Fibroblast of the aortic adventitia (primary cell): ENCODE data around the gene SELENOF. TPM values are rescaled to one million over a fixed set of nuclear protein-coding genes. Genes with fewer than 3 reads are reported as not detected.
A peak's percentile ranks its signal among the peaks of the same experiment; 100 is the strongest.

ENCODE experiments used
- DNase-seq: peaks from one replicate; pipeline ENCODE4 v3.0.0-alpha.2; 2010; ENCODE audit warnings: low read depth
- H3K4me3 ChIP-seq: 2 replicates; pipeline ENCODE4 v1.5.1; 2011; ENCODE audit warnings: low read depth, mild to moderate bottlenecking, control low read depth, low read length, moderate library complexity
- total RNA-seq: library from RNA; depleted of rRNA; stranded (reverse); fragments of >200 nt; gene quantifications from 2 replicates; pipeline ENCODE4 v1.2.3, GENCODE V29; 2012; ENCODE audit warnings: low replicate concordance
- TF ChIP-seq, protein P1 (sequence below): IDR thresholded peaks from 2 replicates; pipeline ENCODE4 v1.5.1; 2011; ENCODE audit warnings: mild to moderate bottlenecking, low read length, control low read depth, inconsistent platforms; ENCODE audit not compliant: insufficient read depth

SELENOF gene
- total RNA-seq, 1 donor, result 321 TPM

DNA sequence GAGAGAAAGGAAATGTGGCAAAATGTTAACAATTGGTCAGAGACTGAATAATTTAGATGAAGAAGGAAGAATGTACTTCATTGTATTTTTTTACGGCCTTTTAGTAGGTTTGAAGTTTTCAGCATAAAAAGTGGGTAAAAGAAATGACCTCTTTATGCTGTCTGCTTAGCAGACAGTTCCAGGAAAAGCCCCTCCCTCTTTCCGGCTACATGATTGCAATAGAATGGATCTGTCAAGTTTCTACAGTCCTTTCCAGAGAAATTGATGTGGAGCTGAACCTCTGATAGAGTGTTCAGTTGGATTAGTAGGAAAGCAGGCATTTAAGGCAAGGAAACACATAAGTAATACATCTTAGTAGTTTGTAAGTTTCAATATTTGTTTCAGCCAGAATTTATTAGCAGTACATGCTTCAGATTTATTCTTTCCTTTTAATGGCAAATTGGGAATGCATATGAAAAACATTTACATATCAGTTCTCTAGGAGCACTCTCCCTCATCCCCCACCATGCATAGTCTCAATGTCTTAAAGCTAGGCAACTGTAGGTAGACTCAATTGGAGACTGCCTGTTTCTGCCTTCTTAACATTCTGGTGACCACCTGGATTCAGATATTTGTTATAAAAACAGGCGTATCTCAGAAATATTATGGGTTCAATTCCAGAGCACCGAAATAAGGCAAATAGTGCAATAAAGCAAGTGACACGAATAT lies 36.9 kb upstream of the SELENOF start:
- TF ChIP-seq, protein P1, sequence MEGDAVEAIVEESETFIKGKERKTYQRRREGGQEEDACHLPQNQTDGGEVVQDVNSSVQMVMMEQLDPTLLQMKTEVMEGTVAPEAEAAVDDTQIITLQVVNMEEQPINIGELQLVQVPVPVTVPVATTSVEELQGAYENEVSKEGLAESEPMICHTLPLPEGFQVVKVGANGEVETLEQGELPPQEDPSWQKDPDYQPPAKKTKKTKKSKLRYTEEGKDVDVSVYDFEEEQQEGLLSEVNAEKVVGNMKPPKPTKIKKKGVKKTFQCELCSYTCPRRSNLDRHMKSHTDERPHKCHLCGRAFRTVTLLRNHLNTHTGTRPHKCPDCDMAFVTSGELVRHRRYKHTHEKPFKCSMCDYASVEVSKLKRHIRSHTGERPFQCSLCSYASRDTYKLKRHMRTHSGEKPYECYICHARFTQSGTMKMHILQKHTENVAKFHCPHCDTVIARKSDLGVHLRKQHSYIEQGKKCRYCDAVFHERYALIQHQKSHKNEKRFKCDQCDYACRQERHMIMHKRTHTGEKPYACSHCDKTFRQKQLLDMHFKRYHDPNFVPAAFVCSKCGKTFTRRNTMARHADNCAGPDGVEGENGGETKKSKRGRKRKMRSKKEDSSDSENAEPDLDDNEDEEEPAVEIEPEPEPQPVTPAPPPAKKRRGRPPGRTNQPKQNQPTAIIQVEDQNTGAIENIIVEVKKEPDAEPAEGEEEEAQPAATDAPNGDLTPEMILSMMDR, result no peak
- no peak for DNase-seq
- H3K4me3 ChIP-seq, result no peak overlapping the region

DNA sequence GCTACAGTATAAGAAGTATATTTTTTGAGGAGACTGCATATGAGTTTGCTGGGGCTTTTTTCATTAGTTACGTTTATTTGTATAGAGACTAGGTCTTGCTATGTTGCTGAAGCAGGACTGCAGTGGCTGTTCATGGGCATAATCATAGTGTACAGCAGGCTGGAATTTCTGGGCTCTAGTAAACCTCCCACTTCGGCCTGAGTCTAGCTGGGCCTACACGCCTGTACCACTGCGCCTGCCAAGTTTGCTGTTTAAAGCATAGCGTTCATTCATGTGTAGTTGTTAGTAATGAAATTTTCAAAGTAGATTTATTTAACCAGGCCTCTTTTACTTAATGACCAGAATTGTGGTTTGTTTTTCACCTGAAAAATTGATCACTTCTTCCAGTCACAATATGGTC lies 34.3 kb upstream of the SELENOF start:
- TF ChIP-seq, protein P1, result no peak
- no peak overlapping the region for H3K4me3 ChIP-seq
- DNase-seq, result peak; percentile 43

DNA sequence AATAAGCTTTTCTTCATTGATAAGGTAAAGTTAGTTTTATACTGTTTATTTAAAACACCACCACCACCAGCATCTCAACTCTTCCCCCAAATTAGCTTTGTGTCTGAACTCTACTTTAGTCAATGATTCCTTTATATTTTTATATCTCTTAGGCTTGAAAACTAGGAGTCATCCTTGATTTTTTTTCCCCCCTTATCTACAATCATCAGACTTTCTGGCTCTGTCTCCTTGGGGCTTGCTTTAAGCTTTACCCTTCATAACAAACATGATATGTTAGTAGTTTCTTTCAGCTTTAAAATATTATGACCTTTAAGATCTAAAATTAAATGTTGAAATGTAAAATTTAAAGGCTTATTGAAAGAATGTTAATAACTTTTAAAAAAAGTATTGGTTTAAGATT lies 28.8 kb upstream of the SELENOF start:
- H3K4me3 ChIP-seq, result no peak overlapping the region
- DNase-seq, result no peak
- TF ChIP-seq, protein P1, result no peak

DNA sequence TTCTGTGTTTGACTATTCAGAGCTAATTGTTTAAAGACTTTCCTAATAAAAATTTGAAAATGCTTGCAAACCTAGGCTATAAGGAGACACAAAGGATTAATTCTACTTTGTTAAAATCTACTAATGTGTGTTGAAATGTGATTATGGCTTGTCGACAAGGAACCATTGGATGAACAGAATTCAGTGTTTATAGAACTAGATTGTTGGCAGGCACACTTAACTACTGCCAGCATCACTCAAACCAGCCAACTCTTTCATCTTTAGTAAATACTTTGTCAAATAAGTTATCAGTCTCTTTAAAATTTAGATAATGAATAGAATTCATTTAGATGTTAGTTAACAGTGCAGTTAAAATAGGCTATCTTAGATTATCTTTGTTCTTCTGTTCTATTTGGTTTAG lies 28.1 kb upstream of the SELENOF start:
- TF ChIP-seq, protein P1, result no peak
- DNase-seq, result no peak
- no peak overlapping the region for H3K4me3 ChIP-seq

GRCh38 chr1:86940599-86940998 lies 26.7 kb upstream of the SELENOF start:
- TF ChIP-seq, protein P1, result no peak
- no peak overlapping the region for H3K4me3 ChIP-seq
- no peak for DNase-seq

DNA sequence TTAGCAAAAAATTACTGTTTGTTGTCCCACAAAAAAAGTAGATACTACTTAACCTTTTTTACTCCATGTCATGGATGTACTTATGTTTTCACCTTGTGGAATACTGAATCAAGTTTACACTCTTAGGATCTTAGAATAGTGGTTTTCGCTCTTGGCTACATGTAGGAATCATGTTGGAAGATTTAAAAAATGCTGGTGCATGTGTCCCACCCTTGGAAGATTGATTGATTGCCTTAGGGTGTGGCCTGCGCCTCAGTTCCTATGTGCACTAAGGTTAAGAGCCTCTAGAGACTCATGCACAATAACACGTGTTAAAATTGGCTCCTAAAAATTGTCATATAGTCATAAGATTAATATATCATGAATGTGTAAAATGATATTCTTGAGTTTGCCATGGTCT lies 25.5 kb upstream of the SELENOF start:
- DNase-seq, result no peak
- TF ChIP-seq, protein P1, result no peak
- no peak overlapping the region for H3K4me3 ChIP-seq

DNA sequence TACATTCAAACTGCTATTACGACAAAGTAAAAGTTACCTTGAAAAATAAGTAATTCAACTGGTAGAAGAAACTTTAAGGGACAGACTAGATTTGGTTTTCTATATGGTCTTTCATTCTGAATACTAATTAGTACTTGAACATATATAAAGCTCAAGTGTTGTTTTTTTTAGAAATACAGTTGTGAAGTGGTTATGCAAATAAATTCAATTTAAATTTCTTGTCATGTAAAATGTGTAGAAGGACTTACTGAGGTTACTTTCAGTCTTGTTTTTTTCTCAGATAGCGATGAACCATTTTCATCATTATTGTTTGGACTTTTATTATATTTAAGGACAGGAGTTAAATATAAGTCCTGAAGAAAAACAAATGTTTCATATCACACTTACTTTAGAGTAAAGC lies 24.9 kb upstream of the SELENOF start:
- no peak for DNase-seq
- H3K4me3 ChIP-seq, result no peak overlapping the region
- TF ChIP-seq, protein P1, result no peak
